HG02763 (cell line): ENCODE results near the gene DSCAML1.

Source experiments
- ATAC-seq: cut with Tn5 transposase; IDR thresholded peaks from one replicate; pipeline ENCODE4 v1.9.1; 2021; ENCODE audit warnings: mild to moderate bottlenecking, moderate library complexity; ENCODE audit not compliant: unreplicated experiment

DSCAML1 gene

DNA sequence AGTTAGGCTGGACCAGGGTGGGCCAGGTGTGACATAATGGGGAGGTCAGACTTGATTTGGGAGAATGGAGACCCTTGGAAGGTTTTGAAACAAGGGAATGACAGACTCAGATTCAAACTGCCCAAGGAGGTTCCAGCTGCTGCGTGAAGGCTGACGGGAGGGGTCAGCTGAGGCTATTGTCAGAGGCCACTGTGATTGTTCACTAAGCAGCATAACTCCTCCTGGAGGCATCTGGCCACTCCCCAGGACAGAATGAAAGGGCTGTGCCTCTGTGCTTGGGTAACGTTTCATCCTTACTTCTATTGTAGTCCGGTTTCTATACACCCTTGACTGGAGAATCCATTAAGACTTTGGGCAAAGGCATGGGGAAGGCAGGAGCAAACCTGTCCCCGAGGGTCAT is 126.6 kb downstream of the DSCAML1 start:
- no peak for ATAC-seq

DNA sequence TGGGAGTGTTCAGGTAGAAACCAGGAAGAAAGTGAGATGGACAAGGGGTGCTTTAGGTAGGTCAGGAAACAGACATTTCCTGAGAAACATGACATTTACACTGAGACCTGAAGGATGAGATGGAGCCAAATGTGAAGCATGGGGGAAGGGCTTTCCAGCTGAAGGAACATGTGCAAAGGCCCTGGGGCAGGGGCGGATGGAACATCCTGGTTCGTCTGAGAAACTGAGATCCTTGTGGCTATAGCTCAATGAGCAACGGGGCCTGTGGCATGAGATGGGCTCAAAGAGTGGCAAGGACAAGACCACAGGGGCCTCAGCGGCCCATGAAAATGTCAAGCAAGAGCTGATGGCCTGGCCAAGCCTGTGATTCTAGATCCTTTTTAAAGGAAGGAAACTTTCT is 127.4 kb downstream of the DSCAML1 start:
- no peak for ATAC-seq

DNA sequence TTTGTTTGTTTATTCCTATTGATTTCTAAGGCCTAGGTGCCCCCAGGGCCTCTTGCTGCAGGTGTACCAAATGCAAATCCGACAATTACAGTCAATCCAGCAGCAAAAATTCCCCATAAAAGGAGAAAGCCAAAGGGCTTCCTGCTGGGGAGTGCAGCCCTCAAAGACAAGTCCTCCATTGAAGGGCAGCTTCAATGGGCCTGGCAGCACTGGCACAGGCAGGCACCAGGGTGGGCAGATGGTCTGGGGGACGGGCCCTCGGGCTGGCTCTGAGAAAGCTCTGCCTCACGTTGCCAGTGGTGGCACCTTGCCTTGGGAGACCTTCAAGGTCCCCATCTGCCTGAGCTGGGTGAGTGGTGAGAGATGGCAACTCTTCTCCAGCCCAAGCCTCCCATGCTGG is 128.0 kb downstream of the DSCAML1 start:
- ATAC-seq = no peak

DNA sequence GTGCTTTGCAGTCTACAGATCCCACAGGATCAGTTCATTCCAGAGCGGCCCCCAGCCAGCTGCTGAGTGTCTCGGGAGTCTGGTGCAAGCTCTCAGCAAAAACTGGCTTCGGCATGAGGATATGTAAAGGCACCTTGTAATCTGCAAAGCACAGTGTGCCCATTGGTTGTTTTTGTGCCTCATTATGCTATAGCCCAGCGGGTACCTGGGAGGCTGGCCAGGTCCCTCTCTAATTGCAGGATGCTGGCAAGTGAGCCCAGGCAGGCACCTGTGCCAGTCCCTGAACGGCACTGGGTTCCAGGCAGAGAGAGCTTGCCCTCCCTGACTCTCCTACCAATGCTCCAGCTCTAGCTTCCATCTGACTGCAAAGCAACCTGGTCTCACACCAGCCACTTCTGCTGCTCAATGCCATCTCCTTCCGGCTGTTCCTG is 128.7 kb downstream of the DSCAML1 start:
- no peak for ATAC-seq

DNA sequence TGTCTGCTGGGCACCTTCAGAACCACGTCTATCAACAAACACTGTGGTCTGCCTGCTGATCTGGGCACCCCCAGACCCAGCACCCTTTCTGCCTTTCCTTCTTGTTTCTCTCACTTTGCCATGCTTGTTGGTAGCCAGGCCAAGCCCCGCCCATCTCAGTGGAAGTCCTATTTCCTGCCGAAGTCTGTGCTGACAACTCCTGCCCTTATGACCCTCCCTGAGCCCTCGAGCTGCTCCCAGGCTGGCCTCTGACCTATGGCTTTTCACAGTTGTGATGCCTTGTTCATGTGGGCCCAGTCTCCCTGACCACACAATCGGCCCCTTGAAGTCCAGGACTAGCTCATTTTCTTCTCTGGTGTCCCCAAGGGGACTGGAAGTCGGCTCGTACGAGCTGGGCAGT is 132.1 kb downstream of the DSCAML1 start:
- ATAC-seq = no peak

DNA sequence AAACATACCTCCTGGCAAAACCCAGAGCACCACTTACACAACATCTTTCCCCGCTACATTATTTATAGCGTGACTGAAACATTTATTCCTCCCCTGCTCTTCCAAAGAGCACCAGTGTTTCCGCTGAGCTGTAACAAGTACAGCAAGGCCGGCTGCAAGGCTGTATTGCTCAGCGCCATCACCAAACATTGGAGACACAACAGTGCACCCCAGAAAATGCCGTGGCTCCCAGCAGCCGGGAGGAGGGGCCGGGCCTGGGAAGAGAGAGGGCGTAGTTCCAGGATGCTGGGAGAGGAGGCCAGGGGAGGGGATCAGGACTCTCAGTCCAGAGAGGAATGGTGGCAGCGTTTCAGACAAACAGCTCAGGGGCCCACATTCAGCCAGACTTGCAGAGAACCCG is 133.2 kb downstream of the DSCAML1 start:
- ATAC-seq = no peak

DNA sequence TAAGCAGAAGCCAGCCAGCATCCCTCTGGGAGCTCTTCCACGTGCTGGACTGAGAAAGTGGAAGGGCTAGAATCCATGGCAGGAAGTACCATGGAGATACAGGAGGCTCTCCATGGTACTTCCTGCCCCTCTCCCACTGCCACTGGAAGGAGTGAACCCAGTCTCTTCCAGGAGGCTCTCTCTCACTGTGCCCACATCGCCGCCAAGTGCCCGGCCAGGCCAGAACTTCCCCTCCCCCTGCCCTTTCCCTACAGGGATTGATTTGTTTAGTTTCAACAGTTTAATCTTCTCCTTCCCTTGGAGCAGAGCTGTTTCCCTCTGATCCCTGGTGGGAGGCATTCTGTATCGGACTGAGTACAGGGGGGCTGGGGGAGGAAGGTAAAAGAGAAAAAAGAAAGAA is 133.6 kb downstream of the DSCAML1 start:
- no peak for ATAC-seq

DNA sequence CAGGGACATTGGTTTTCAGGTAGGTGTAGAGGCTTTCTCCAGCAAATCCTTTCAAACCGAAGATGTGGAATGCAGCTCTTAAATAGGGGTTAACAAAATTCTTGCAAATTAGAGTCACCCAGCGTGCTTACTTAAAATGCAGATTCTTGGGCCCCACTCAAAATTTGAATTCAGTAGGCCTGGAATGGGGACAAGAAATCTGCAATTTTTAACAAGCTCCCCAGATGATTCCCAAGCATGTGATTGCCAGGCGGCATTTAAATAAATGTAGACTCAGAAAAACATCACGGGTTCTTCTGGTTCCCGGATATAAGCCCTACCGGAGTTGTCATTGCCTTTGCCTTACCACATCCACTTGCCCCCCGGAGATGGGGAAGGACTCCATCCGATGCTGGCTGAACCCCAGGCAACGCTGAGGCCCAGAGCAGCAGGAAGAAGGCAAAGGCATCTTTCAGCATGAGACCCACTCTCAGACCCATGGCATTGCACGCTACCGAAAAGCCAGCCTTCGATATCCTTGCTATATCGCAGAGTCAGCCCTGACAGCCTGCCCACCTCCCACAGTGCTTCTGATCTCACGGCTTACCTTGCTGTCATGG is 134.2 kb downstream of the DSCAML1 start:
- no peak for ATAC-seq

DNA sequence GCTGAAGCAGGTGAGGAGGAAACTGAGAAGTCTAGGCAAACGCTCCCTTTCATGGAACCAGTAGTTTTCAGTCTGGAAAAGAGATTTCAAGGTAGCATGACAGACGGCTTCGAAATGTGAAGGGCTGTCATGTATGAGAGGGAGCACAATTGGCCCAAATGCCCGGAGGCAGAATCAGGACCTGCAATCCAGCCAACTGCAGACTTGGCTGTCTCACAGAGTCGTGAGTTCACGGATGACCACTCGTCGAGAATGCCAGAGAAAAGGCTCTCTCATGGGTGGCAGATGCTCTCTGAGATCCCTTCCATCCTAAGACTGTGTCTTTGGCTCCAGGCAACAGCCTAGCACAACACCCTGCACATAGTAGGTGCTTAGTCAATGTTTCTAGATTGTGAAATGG is 134.8 kb downstream of the DSCAML1 start:
- no peak for ATAC-seq

DNA sequence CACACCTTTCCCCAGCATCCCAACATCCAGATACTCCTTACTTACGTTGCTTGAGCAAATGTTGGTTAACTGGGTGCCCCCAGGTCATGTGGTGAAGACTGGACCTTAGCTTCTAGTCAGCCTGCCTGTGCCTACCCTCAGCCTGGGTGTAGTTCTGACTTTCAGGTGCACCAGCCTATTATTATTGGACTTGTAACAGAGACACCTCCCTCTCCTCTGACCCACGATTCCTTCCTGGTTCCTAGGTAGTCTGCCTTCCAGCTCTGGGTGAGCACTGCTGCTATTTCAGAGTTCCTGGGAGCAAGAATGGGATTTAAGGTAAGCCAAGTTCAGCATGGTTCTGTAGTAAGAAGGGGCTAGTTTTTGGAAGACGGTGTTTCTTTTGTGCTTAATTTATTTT is 138.2 kb downstream of the DSCAML1 start:
- no peak for ATAC-seq

DNA sequence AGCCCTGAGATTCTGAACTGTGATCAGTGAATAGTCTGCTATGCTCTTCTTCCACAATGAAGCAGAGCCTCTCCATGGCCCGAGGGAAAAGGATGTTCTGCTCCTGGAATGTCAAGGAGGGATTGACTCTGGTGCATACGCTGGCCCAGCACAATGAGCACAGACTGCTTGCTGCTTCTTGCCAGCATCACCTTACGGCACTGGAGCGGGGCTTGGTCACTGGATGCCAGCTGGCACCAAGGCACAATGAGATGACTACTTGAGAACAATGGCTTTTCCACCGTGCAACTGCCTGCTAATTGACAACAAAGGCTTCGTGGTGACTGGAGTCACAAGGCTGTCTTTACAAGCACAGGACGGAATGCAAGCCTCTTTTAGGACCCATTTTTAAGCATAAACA is 139.2 kb downstream of the DSCAML1 start:
- ATAC-seq = no peak

DNA sequence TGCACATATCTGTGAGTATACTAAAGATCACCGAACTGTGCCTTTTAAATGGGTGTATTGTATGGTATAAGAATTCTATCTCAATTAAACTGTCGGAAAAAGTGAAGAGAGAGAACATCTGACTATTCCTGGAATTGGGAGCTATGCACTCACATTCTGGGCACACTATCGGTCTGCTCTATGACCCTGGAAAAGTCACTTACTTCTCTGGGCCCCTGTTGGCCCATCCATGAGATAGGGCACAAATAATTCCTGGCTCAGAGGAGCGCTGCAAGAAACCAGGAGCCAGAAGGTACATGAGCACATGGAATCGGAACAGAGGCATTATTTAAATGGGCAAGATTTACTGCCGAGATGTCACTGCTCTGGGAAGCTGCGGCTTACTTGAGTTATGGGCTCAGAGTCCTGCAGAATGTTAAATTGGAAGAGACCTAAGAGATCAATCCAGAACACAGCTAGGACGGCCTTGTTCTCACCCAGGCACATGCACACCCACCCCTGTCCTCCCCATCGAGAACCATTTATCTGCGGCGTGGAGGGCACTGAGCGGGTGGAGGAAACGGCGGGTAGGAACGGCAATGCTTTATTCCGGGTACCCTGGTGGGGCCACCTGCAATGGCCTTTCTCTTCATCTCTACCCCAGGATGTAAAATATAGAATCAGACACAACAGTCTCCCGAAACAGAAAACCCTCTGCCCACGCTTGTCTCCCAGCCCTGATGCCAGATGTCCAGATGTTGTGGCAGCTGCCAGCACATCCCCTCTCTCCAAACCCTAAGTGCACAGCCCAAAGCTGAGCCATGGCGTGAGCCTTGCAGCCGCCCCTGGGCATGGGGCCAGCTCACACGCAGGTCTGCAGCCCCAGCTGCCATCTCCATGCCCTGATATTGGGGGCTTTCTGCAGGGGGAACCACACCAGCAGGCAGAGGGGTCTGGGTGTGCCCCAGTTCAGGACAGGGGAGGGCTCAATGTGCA is 142.4 kb downstream of the DSCAML1 start:
- ATAC-seq = no peak

DNA sequence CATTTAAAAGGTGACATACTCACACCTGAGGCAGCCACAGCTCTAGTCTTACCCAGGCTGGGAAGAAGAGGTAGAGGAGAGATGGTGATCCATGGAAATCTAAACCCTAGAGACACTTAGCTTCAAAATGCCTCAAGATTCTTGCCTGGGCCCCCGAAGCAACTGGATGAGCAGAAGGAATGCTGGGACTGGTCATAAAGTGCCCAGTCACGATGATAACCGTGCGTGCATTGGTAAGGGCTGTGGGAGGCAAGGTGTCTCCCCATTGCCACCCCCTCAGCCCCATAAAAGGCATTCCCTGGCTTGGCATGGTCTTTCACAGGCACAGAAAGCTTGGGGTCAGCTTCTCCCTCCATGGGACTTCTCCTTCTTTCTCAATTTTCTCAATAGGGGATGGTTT is 144.5 kb downstream of the DSCAML1 start:
- ATAC-seq = no peak

DNA sequence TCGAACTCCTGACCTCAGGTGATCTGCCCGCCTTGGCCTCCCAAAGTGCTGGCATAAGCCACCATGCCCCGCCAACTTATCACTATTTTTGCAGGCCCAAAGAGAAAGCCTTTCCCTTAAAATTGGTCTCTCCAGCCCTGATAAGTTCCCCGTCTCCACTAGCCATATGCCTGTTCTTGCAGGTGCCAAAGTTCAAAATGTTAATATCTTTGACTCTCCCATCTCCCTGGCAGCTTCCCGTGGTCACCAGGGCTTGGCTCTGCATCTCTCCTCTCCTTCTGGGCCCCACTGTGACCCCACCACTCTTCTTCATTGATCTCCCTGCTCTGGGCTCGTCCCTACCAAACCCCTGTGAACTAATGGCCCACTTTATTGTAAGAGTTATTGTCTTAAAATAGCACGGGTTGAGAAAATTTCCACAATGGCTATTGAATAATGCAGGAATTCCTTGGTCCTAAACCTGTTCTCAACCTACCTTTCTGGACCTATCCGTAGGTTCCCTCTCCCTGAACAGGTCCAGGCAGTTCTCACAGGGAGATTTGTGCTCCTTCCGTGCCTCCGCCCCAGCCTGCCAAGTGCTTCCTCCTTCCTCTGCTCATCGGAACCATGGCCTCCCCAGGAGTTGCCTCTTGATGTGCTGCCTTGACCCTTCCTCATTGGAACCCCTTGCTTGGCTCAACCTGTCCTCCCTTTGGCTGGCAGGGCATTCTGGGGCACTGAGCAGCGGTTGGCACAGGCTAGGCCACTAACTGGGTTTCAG is 147.5 kb downstream of the DSCAML1 start:
- no peak for ATAC-seq

DNA sequence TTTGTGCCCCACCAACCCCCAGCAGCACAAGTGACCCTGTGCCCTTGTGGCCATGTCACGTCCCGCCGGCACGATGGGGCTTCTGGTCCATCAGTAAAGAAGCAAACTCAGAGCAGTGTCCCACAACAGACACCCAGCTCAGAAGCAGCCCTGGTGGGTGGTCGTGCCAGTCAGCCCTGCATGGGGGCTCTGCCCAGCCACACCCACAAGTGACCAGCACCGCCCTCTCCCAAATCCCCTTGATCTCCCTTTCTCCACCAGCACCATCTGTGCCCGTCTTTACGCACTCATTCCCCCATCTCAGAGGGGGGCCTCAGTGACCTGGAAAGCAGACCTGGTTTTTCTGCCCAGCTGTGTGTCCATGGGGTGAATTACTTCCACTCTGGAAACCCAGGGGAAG is 149.1 kb downstream of the DSCAML1 start:
- no peak for ATAC-seq

DNA sequence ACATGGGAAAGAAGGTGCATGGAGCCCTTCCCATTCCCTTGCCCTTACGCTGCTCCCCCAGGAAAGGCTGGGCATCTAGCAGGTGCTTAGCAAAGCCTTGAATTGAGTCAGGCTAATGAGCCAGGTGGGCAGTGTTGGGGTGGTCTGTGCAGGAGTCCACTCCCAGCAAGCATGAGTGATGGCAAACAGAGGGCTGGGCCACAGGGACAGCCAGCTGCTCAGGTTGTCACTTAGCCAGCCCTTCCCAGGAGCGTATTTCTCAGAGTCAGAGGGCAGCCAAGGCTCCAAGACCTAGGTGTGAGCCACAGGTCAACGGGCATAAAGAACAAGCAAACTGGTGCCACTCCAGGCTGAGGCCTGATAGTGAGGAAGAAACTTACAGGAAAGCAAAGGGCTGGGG is 149.8 kb downstream of the DSCAML1 start:
- ATAC-seq = no peak

DNA sequence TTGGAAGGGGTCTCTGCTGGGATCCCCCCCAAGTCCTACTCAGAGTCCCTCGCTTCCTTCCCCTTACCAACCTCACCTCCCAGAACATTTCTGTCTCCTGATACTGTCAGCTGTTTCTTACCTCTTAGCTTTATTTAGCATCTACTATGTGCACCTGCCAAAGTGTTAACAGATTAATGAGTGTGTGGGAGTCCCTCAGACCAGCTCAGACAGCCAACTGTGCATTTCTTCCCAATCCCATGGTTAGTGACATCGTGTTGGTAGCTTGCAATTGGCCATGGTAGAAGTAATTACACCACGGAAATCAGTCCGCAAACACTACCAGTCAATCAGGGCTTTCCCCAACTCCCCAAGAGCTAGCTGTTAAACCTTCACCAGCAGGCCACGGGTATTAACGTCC is 150.6 kb downstream of the DSCAML1 start:
- ATAC-seq = no peak

DNA sequence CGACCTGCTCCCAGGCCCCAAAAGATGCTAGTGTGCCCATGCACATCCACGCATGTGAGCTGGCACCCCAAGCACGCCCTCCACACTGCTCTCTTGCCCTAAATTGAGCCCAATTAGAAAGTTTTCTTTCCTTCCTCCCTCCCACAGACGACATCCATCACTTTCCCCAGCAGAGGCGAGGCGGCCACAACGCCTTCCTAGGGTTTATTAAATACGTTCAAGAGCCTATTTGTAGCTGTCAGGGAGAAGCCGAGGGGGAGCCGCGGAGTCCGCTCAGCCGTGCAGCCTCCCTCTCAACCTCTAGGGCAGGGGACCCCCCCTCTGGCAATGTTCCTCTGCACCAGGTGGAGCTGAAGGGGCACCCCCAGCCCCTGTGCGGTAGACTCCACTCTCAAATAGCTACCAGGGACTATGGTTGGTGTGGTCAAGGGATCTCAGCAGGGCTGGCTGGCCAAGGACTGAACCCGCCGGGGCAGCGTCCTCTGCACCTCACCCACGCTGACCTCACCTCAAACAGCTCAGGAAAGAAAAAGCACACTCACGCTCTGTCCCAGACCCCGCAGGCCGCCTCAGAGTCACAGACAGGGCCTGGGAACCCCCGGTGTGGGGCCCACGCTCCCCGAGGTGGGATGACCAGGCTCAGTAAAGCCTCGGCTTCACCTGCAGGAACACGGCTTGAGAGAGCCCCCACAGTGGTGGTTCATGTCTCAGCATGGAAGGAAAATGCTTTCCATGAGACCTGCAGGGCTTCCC is 152.4 kb downstream of the DSCAML1 start:
- no peak for ATAC-seq

DNA sequence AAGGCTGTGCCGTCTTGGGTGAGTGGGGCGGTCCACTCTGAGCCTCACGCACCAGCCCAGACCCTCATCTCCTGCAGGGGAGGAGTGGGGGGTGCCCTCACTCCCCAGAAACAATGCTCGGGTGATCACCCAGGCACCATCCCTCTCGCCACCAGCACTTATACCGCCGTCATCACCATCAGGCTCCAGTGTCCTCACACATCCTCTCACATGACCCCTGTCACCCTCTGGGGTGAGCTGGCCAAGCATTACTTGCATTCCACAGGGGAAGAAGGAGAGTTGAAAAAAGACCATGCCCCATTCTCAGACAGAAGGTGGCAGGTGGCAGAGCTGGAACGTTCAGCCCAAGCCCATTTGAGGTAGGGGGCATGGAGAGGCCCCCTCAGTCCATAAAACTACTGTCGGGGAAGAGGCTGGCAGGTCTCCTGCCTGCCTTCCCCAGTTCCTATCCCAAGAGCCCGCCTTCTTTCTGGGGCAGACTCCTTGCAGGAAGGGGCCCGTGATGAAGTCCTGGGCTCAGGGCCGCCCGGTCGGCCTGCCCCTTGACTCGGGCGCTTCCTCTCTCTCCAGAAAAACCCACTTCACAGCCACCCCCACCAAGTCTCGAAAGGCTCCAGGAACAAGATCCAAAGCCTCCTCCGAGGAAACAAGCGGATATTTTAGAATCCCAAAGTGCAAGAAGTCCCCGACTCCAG is 153.3 kb downstream of the DSCAML1 start:
- ATAC-seq = no peak

DNA sequence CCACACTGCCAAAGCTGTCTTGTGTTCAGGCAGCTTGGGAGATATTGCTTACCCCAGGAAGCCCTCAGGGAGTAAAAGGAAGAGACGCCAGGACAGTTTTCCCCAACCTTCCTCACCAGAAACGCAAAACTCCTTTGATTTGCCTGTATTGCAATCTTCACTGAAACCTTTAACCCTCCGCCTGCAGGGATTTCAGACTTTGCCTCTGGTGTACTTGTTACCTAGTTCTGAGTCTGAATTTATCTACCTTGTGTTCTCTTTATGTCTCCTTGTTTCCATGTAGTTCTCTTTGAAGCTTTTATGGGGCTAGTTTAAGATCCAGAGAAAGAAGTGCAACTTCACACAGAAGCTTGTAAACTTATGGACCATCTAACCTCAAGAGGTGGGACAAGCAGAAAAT is 154.2 kb downstream of the DSCAML1 start:
- no peak for ATAC-seq
